Right lobe of liver (tissue), 4 donors: Measurements from ENCODE around the gene ROR2.

ENCODE experiments used
- CTCF ChIP-seq, 4 donors: fragments of 200-600 bp in 3 of 4; fragments of 450-650 bp in 1 of 4; IDR thresholded peaks; one replicate each; pipeline versions ENCODE4 v1.5.1 to v1.8.0; 2016 to 2022; ENCODE audit warnings: antibody characterized with exemption in 4 of 4, mild to moderate bottlenecking in 2 of 4
- POLR2A ChIP-seq: fragments of 450-650 bp; IDR thresholded peaks from one replicate; pipeline ENCODE4 v1.6.1; 2017; ENCODE audit warnings: antibody characterized with exemption, mild to moderate bottlenecking
- donor health status: DM: no; HTN: no; CAD: no.
- donor health status: DM: no; HTN: no; CAD: no.
- donor health status: DM: no; HTN: yes; CAD: no.

- no peak for TF ChIP-seq CTCF (IDR thresholded peaks at IDR 0.05)
- no peak for TF ChIP-seq POLR2A
These were observed 345.4 kb downstream of the ROR2 start for GRCh38 chr9:91604451-91605179.
